HG03342 (cell line): Measurements from ENCODE around the gene SLC7A4.
A peak's percentile ranks its signal among the peaks of the same experiment; 100 is the strongest.

Experiments
- ATAC-seq: cut with Tn5 transposase; IDR thresholded peaks from one replicate; pipeline ENCODE4 v1.9.1; 2021; ENCODE audit warnings: mild to moderate bottlenecking, moderate library complexity; ENCODE audit not compliant: unreplicated experiment

The SLC7A4 gene

DNA sequence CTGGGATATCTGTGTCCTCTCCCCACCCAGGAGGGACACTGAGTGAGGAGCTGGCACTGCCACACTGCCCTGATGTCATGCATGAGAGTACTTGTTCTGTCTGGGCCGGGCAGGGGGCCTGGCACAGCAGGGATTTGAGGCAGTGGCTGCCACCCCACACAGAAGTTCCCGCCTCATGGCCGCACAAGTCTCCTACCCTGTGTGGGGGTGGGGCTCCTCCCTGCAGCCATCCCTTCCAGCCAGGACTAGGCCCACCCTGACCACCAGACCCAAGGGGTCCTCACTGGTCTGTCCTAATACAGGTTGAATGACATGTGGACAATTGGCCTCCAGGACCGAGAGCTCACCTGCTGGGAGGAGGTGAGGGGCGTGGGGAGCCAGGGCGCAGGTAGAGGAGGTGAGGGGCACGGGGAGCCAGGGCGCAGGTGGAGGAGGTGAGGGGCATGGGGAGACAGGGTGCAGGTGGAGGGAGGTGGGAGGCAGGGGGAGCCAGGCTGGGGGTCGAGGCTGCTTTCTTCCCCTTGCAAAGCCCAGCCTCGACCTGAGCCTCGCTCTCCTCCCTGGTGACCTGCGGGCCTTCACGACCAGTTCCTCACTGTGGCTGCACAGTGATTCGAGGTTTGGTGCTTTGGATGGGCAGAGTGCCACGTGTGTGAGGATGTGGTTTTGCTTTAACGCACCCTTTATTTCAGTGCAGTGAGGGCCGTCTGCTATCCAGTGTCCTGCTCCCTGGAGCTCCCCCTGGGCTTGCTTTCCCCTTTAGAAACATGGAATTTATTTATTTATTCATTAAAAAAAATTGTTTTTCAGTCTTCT lies 42.8 kb downstream of the SLC7A4 start:
- no peak for ATAC-seq

DNA sequence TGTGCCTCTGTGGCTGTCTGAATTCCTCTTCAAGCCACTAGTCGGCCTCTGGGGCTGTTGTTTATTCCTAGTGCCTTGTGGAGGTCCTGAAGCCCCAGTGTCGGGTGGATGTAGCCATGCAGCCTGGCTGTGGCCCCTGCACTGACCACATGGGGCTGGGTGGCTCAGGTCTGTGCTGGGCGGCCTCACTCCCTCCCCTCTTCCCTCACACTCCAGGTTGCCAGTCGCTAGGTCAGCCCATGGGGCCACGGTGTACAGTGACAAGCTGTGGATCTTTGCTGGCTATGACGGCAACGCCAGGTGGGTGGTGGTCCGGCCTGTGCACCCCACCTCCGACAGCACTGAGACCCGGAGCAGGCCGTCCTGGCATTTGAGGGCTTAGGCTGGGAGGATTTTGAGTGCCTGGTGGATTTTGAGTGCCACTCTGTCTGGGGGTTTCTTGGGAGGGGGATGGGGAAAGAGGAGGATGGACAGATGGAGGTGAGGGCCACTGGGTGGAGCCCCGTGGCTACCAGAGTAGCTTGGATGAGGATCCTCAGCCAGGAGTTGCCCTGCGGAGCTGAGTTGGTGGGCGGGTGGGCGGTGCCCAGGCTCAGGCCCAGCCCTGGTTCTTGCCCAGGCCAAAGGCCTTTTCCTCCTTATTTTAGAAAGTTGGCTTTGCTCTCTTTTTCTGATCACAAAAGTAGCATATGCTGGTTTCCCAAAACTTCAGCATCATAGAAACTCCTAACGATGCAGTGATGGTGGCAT lies 43.6 kb downstream of the SLC7A4 start:
- ATAC-seq, result no peak

DNA sequence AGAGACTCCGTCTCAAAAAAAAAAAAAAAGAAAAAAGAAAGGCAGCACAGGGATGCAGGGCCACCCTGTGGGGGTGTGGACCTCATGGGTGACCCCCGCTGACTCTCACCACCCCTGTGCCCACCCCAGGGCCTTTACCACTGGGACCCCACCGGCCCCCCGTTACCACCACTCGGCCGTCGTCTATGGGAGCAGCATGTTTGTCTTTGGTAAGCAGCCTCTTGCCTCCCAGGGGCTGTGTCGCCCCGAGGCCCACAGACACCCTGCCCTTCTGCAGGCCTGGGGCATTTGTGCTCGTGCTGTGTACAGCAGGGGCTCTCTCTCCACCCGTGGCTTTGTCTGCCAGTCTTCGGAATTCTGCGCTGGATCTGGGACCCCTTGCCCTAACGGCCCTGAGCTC lies 45.0 kb downstream of the SLC7A4 start:
- no peak for ATAC-seq

DNA sequence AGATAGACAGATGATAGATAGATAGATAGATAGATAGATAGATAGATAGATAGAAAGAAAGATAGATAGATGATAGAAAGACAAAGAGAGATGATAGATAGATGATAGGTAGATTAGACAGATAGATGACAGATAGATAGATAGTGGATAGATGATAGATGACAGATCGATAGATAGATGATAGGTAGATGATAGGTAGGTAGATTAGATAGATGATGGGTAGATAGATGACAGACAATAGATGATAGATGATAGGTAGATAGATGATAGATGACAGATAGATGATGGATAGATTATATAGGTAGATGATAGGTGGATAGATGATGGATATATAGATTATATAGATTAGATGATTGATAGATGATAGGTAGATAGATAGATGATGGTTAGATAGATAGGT lies 46.0 kb downstream of the SLC7A4 start:
- ATAC-seq, result no peak

DNA sequence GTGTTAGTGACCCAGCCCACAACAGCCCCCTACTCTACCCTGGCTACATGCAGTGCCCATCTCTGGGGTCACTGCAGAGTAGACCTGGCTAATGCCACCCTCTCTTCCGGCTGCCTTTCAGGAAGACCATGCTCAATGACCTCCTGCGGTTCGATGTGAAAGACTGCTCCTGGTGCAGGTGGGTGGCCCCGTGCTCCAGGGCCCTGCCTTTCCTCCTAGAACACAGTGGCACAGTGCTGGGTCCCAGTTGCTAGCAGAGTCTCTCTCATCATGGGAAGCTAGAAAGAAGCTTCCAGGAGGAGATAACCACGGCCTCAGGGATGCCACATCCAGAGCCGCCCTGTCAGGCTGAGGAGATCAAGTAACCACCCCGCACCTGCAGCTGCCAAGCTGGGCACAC lies 46.6 kb downstream of the SLC7A4 start:
- no peak for ATAC-seq

DNA sequence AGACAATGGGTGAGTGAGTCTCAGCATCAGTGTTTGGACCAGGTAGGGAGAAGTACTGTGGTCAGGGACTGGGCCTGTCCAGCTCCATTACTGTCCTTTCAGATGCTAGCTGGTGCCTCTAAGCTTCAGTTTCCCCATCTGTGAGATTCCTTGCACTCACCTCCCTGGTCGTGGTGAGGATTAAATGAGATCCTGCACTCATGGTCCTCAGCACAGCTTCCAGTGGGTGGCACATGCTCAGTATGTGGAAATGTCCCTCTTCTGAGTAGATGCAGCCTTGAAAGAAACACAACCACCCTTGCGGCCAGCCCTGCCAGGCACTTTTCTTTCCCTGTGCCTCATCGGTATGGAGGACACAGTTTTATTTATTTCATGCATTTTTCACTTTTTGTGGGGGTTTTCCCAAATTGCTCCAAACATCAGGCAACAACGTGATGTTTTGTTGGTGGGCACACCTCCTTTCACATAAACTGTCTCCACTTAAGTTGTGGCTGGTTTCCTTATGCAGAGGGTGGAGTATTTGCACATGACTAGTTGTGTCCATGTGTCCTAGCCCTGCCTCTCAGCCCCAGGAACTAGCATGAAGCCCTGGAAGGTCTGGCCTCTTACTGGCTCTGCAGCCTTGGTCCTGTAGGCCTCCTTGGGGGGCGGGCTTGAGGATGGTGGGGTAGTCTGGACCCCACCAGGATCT lies 49.1 kb downstream of the SLC7A4 start:
- ATAC-seq, result no peak

DNA sequence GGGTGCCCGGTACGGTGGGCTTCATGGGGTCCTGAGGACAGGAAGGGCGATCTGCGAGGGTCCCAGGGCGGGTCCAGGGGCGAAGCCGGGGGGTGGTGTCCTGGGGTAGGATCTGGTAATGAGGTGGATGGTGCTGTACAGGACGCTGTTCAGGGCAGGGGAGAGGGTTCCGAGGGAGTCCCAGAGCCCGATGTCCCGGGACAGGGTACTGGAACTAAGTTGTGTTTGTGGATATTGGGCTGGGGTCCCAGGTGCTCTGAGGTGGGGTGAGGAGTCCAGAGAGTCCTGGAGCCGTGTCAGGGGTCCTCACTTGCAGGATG lies 49.8 kb downstream of the SLC7A4 start:
- no peak for ATAC-seq

DNA sequence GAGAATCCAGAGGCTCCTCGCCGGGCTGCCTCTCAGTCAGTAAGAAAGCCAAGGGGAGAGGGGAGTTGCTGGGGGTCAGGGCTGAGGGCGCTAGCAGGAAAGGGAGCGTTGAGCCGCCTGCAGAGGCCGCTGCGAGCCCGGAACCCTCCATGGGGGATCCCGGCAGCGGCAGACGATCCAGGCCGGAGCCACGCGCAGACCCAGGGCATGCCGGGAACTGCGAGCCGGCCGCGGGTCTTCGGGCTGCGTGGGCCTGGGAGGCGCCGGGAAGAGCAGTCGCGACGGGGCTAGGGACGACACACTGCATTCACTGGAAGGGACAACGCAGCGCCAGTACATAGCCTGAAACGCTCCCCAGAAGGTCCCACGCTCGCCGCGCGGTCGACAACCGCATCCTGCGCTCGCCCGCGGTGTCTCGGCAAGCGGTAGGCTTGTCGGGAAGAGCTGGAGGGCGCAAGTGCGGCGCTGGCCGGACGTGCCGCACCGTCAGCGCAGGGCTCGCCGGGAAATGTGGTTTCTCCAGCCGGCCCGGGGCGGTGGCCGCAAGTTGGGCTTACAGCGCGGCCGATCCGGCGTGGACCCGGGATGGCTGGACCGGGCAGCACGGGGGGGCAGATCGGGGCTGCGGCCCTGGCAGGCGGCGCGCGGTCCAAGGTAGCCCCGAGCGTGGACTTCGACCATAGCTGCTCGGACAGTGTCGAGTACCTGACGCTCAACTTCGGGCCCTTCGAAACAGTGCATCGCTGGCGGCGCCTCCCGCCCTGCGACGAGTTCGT lies 50.4 kb downstream of the SLC7A4 start, which contains the start of gene LZTR1:
TSS of gene LZTR1 (plus strand) at position 511 of the 776 bp plus-strand sequence. CDS start at position 586, 75 bp downstream.
- peak; percentile 69 for ATAC-seq

DNA sequence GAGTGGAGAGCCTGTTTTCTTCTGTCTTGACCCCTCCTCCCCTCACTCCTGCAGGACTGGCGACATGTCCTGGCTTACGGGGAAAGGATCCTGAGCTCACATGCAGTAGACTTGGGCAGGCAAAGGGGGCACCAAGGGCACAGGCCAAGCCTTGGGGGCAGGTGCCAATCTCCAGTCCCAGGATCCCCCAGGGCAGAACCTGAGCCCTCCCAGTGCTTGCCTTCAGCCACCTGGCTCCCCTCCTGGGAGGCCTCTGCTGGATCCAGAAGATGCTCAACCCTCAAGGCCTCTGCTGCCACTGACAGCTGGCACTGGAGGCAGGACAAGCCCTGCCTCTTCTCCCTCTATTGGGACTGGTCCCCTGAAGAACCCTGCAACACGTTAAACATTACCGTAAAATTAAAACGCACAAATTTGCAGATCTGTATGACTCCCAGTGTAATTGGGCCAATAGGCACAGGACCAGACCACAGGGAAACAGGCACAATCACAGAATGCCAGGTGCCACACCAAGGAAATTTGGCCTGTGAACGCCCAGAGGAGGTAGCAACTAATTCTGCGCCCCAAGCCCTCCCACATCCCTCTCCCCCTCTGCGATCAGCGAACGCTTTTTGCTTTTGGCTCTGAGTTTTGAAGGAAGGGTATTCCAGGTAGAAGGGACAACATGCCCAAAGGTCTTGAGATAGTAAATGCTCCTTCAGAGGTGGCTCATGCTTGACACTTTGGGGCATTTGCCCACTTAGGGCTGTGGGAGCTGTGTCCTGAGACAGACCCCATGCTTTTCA lies 51.2 kb downstream of the SLC7A4 start:
- ATAC-seq, result no peak

DNA sequence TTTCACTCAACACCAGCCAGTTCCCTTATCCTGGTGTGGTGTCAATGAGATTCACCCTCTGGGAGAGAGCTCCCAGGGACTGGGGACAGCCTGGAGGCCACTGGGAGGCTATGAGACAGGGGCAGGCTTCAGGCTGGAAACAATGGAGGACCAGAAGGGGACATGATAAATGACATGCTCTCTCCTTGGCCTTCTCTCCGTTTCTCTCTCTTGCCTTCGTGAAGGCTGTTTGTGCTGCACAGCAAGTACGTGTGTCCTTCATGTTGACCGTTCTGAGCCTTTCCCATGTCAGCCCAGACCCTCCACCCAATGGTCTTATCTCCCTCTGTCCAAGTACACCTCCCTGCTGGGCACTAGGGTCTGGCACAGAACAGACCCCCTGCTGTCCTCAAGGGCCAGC lies 51.8 kb downstream of the SLC7A4 start:
- ATAC-seq, result no peak

DNA sequence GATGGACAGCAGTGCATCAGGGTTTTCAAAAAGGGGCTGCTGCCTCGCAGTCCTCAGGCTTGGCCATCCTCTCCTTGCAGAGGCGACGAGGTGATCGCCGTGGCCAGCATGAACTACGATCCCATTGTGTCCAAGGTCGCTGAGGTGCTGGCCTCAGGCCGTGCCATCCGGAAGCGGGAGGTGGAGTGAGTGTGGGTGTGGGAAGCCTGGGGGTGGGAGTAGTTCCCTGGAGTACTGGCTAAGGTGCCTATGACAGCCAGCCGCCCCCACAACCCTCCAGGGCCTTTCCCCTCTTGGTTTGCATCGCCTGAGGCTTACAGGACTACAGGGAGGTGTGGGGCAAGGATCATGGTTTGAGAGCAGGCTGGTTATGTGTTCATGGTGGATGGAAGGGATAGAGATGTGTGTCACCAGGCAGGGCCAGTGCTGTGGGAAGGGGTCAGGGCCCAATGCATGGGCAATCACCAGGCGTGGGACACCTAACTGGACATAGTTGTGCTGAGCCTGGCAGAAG lies 52.4 kb downstream of the SLC7A4 start:
- no peak for ATAC-seq

DNA sequence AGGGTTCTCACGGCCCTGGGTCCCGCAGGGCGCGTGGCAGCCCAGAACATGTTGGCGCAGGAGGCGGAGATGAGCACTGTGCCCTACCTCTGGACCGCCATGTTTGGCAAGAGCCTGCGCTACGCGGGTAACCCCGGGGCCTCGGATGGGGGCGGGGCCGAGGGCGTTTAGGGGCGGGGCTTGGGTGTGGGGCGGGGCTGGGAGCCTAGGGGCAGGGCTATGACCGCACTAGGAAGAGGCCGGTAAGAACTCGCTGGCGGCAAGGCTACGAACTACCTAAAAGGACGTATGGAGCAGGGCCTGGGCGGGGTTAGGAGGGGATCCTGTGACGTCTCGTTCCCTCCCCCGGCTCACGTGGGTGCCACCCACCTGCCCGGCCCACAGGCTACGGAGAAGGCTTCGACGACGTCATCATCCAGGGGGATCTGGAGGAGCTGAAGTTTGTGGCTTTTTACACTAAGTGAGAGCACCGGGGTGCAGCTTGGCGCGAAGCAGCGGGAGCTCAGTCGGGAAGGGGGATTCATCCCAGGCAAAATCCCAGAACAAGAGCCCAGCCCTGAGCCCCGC lies 53.0 kb downstream of the SLC7A4 start:
- no peak for ATAC-seq
